Rectal smooth muscle tissue (tissue), 1 donor: Measurements from ENCODE around the gene CAPN13.

Experiments used
- H3K27ac ChIP-seq: one replicate; pipeline ENCODE4 v1.7.0; 2013; ENCODE audit warnings: low read depth, low read length, inconsistent platforms
- H3K27me3 ChIP-seq: one replicate; pipeline ENCODE4 v1.7.0; 2013; ENCODE audit warnings: low read length; ENCODE audit not compliant: control insufficient read depth, insufficient read depth
- H3K36me3 ChIP-seq: one replicate; pipeline ENCODE4 v1.7.0; 2013; ENCODE audit warnings: low read length; ENCODE audit not compliant: control insufficient read depth, insufficient read depth
- H3K4me1 ChIP-seq: one replicate; pipeline ENCODE4 v1.7.0; 2013; ENCODE audit warnings: low read length; ENCODE audit not compliant: control insufficient read depth, insufficient read depth
- H3K4me3 ChIP-seq: one replicate; pipeline ENCODE4 v1.7.0; 2013; ENCODE audit warnings: low read length
- H3K9ac ChIP-seq: one replicate; pipeline ENCODE4 v1.7.0; 2013; ENCODE audit warnings: low read length

CAPN13 gene

DNA sequence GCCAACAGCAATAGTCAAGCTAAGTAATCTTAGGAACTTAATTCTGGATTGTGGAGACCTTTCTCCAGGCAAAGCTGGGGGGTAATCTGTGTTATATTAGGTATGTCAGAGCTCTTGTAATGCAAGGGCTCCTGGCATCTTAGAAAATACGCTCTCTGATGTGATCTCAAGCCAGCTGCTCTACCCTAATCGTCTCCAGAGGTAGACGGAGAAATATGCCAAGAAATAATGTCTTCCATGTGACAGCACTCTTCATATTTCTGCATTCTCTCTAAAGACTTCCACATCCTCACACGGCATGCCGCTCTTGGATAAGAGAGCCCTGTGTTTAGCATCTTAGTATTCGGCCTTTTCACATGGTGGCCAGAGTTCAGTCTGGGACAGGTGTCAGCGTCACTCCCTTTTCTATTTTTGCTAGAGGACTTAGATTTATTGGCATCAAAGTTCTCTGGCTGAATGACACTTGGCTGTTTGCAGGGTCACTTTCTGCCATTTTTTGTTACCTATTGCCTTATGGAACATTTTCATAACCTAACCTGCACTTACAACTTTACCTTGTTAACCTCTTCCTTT lies 25.2 kb downstream of the CAPN13 start:
- Histone ChIP-seq H3K4me1 (no peaks in the 10 kb centered on the region), H3K9ac (no peak overlapping the region), H3K27me3 (no peaks in the 10 kb centered on the region), H3K36me3 (no peaks in the 10 kb centered on the region), H3K4me3 (no peak overlapping the region), H3K27ac (no peak overlapping the region)

GRCh38 chr2:30781451-30781850 lies 25.8 kb downstream of the CAPN13 start:
- Histone ChIP-seq H3K27ac (no peak overlapping the region), H3K4me3 (no peak overlapping the region), H3K9ac (no peak overlapping the region), H3K4me1 (no peaks in the 10 kb centered on the region), H3K27me3 (no peaks in the 10 kb centered on the region), H3K36me3 (no peaks in the 10 kb centered on the region)

DNA sequence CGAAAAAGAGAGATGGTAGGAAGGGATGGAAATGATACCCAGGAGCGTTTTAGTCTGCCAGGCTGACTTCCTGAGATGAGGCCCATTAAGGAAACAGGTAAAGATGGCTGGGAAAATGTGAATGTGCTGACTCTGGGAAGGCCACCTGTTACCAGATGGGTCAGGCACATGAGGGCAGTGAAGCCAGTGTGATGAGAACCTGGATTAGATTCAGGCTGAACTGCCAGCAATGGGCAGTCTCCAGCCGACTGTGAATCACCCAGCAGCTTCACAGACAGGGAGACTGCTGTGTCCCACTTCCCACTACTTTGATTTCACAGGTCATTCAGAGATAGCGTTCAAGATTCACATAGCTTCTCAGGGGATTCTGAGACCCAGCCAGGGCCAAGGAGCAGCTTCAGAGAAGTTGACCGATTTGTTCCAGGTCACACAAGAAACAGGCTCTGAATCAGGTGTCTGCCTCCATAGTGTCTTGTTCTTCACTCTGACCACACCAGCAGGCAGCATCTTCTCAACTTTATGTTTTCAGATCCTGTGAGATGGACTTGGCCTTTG lies 26.4 kb downstream of the CAPN13 start:
- no peaks in the 10 kb centered on the region for H3K4me1 ChIP-seq
- H3K27me3 ChIP-seq, result no peaks in the 10 kb centered on the region
- no peak overlapping the region for H3K4me3 ChIP-seq
- no peak overlapping the region for H3K27ac ChIP-seq
- no peak overlapping the region for H3K9ac ChIP-seq
- H3K36me3 ChIP-seq, result no peaks in the 10 kb centered on the region

DNA sequence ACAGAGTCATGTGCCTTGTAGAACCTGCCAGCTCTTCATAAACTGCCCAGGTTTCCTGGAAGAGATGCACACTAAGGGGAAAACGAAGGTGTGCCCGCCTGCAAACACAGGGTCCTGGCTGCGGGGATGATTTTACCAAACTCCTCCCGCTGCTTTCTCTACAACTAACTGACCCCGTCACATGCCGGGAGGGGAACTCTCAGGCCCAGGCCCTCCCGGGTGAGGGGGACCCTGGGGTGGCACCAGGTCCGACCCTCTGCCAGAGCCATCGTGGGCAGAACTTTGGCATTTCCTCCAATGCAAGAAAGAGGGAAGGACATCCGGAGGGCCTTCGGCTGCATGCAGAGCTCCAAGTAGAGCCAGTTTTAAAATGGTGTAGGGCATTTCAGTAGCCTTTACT lies 28.6 kb downstream of the CAPN13 start:
- Histone ChIP-seq H3K27ac (no peak overlapping the region), H3K4me1 (no peaks in the 10 kb centered on the region), H3K4me3 (no peak overlapping the region), H3K9ac (no peak overlapping the region), H3K36me3 (no peaks in the 10 kb centered on the region), H3K27me3 (no peaks in the 10 kb centered on the region)

DNA sequence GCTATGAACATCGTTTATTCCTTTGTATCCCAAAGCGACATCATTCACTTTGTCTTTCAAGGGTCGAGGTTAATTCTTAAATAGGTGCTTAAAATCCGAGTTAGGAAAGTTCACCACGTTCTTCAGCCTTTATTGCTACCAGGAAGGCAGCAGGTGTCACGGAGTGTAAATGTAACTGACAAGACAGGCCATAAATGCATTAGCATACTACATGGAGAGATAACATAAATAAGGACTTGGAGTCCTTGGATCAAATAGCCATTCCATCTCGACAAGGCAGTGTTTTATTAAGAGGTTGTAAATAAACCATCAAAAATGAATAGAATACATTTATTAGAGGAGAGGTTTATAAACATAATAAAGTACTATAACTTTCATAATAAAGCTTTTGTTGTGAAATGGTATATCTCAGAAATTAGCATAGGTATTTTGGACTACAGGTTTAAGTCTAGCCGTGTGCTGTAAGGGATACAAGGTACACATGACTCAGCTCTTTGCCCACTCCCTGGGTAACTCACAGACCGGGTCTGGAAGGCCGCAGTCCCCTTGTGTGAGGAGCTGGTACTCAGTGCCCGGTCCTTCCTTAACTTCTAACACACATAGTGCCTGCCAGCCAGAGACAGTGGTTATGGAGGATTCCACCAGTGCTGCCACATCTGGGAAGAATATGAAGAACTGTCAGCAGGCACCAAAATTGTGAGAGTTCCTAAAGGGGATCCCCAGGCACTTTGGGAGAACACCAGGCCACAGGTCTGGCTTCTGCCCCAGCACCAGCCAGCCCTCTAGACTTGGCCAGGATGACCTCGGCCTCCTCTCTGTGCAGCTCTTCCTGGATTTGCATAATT lies 29.4 kb downstream of the CAPN13 start:
- Histone ChIP-seq H3K4me3 (no peak overlapping the region), H3K27ac (no peak overlapping the region), H3K9ac (no peak overlapping the region), H3K27me3 (no peaks in the 10 kb centered on the region), H3K4me1 (no peaks in the 10 kb centered on the region), H3K36me3 (no peaks in the 10 kb centered on the region)

DNA sequence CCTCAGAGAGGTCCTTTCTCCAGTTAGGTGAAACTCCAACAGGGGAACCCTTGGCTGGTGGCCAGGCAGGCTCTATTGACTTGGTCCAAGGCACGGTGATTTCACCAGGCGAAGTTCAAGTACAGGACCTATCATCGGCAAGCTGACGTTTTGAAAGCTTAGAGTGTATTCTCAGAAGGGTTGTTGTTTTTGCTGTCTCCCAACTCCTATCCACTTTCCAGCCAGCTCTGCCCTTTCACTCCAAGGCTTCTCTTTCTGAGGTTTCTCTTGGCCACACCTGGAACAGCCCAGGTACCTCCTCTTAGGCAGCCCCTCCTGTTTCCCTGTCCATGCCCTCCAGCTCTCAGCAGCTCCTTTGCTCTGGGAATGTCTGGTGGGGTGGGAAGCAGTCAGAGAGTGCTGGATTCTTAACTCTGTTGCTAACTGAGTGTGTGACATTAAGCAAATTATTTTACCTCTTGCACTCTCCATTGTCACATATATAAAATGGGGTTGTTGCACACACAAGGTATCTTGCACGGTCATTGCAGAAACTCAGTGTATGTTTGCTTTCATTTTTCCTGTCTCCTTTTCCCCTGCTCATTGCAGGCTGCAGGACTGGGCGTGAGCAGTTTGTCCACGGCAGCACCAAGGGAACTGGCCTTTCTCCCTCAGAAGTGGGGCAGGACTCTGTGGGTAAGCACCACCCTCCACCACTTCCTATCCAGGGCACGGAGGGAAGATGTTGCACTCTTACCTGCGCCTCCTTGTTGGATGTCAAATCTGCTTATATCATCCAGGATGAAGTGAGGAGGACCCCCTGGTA lies 30.2 kb downstream of the CAPN13 start:
- no peak overlapping the region for H3K4me3 ChIP-seq
- no peak overlapping the region for H3K9ac ChIP-seq
- no peak overlapping the region for H3K27ac ChIP-seq
- H3K27me3 ChIP-seq, result no peaks in the 10 kb centered on the region
- H3K36me3 ChIP-seq, result no peaks in the 10 kb centered on the region
- no peaks in the 10 kb centered on the region for H3K4me1 ChIP-seq

GRCh38 chr2:30775833-30776232 lies 31.4 kb downstream of the CAPN13 start:
- Histone ChIP-seq H3K9ac (no peak overlapping the region), H3K4me3 (no peak overlapping the region), H3K27me3 (no peaks in the 10 kb centered on the region), H3K36me3 (no peaks in the 10 kb centered on the region), H3K4me1 (no peaks in the 10 kb centered on the region), H3K27ac (no peak overlapping the region)

DNA sequence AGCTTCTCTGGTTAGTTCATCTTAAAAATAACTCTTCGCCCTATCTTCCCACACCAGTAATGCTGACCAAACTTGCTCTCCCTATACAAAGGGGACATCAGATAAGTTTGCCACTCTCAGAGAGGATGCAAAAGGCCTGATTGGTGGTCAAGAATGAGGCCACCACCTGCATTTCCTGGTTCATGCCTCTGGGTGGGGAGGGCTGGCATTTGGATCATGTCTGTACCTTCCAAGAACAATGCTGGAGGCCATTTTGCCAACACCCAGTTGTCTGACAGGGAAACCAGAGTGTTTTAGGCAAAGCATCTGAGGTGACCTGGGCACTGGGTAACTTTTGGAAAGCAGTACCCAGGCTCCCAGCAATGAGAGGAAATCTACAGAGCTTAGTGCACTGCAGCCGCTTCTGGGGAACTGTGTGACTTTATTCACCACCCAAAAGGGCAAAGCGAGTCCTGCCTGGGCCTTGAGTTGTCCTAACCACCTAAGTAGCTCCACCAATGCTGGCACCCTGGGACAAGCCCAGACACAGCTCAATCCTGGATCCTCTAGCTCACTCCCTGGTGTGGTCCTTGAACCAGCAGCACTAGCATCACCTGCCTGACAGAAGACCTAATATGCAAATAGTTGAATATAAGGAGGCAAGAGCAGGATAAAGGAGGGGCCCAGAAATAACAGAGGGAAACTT lies 35.1 kb downstream of the CAPN13 start:
- Histone ChIP-seq H3K9ac (no peak overlapping the region), H3K36me3 (no peaks in the 10 kb centered on the region), H3K4me1 (no peaks in the 10 kb centered on the region), H3K27me3 (no peaks in the 10 kb centered on the region), H3K27ac (no peak overlapping the region), H3K4me3 (no peak overlapping the region)

GRCh38 chr2:30770816-30771576 lies 36.2 kb downstream of the CAPN13 start:
- Histone ChIP-seq H3K9ac (no peak overlapping the region), H3K27ac (no peak overlapping the region), H3K27me3 (no peaks in the 10 kb centered on the region), H3K36me3 (no peaks in the 10 kb centered on the region), H3K4me1 (no peaks in the 10 kb centered on the region), H3K4me3 (no peak overlapping the region)

GRCh38 chr2:30769891-30770462 lies 37.3 kb downstream of the CAPN13 start:
- H3K27ac ChIP-seq, result no peak overlapping the region
- H3K9ac ChIP-seq, result no peak overlapping the region
- H3K4me3 ChIP-seq, result no peak overlapping the region
- no peaks in the 10 kb centered on the region for H3K36me3 ChIP-seq
- H3K27me3 ChIP-seq, result no peaks in the 10 kb centered on the region
- H3K4me1 ChIP-seq, result no peaks in the 10 kb centered on the region

GRCh38 chr2:30769481-30769780 lies 37.8 kb downstream of the CAPN13 start:
- Histone ChIP-seq H3K9ac (no peak overlapping the region), H3K27ac (no peak overlapping the region), H3K36me3 (no peaks in the 10 kb centered on the region), H3K27me3 (no peaks in the 10 kb centered on the region), H3K4me3 (no peak overlapping the region), H3K4me1 (no peaks in the 10 kb centered on the region)
